HEK293T (cell line): ENCODE results near the gene TSC2.
A peak's percentile ranks its signal among the peaks of the same experiment; 100 is the strongest.
"Not testable (repeated sequence)": the region's sequence is repeated elsewhere in the genome, so short reads cannot be mapped to it uniquely, and the experiment has no call there.

ENCODE experiments used
- CTCF ChIA-PET: fragments of 350-600 bp; formaldehyde crosslinking; extraction: SDS; loops from one replicate; lab custom pipeline; 2021; ENCODE audit warnings: antibody characterized with exemption, inconsistent platforms; lab: Yijun Ruan, JAX
- POLR2A ChIA-PET: fragments of 350-600 bp; formaldehyde crosslinking; extraction: SDS; loops from one replicate; lab custom pipeline; 2020; ENCODE audit warnings: antibody characterized with exemption, inconsistent platforms; lab: Yijun Ruan, JAX
- DNase-seq: peaks from one replicate; pipeline ENCODE4 v3.0.0; 2012; ENCODE audit warnings: mixed read lengths; ENCODE audit errors: extremely low spot score
- FOXM1 ChIP-seq: fragments of 450-650 bp; IDR thresholded peaks from 2 replicates; pipeline ENCODE4 v1.6.1; 2017; ENCODE audit warnings: mild to moderate bottlenecking, borderline replicate concordance
- HDGF ChIP-seq: fragments of 450-650 bp; IDR thresholded peaks from 2 replicates; pipeline ENCODE4 v1.6.1; 2017; ENCODE audit warnings: antibody characterized with exemption, borderline replicate concordance
- L3MBTL2 ChIP-seq: fragments of 450-650 bp; conservative IDR thresholded peaks from 2 replicates; pipeline ENCODE4 v1.6.1; 2016; ENCODE audit warnings: mild to moderate bottlenecking
- TARDBP ChIP-seq: fragments of 450-650 bp; IDR thresholded peaks from 2 replicates; pipeline ENCODE4 v1.6.1; 2016

TSC2 gene

GRCh38 chr16:2122429-2122828 is 74.6 kb downstream of the TSC2 start:
- ChIA-PET POLR2A (interaction anchor here (1.0 to 2.7 kb wide), 2 partner anchors 33 kb away, joined by 3 to 10 read pairs; partner anchors contain the start of gene TRAF7), CTCF (interaction anchor here (2.1 kb wide), 1 partner anchor 18 kb away, joined by 17 read pairs; no protein-coding TSS in a partner anchor)
- TF ChIP-seq TARDBP (no peak), L3MBTL2 (no peak)
- no peak for DNase-seq

GRCh38 chr16:2122934-2123683 is 75.3 kb downstream of the TSC2 start:
- DNase-seq, CTCF ChIA-PET: not testable (repeated sequence)
- POLR2A ChIA-PET, result interaction anchor here (2.7 kb wide), 1 partner anchor 32 kb away, joined by 10 read pairs; the partner anchor contains the start of gene TRAF7

GRCh38 chr16:2123706-2124376 is 76.1 kb downstream of the TSC2 start:
- CTCF ChIA-PET, result not testable (repeated sequence)
- POLR2A ChIA-PET, result interaction anchor here (1.3 to 2.7 kb wide), 2 partner anchors 27 to 31 kb away, joined by 4 to 10 read pairs; partner anchors contain the start of gene TRAF7

GRCh38 chr16:2124377-2124693 is 76.5 kb downstream of the TSC2 start:
- CTCF ChIA-PET, DNase-seq: not testable (repeated sequence)
- POLR2A ChIA-PET, result interaction anchor here (1.3 to 2.7 kb wide), 2 partner anchors 27 to 31 kb away, joined by 4 to 10 read pairs; partner anchors contain the start of gene TRAF7

More at GRCh38 chr16:2123706-2124376, 76.1 kb downstream of the TSC2 start:
- DNase-seq, result not testable (repeated sequence)

GRCh38 chr16:2124694-2125444 is 77.1 kb downstream of the TSC2 start:
- peak; percentile 88; the same call in 1 of the 2 replicates for TF ChIP-seq HDGF
- TF ChIP-seq FOXM1, result peak; percentile 91
- CTCF ChIA-PET, DNase-seq: not testable (repeated sequence)
- POLR2A ChIA-PET, result interaction anchor here (1.3 to 2.7 kb wide), 2 partner anchors 26 to 30 kb away, joined by 4 to 10 read pairs; partner anchors contain the start of gene TRAF7

GRCh38 chr16:2125609-2126008 is 77.8 kb downstream of the TSC2 start:
- DNase-seq, POLR2A ChIA-PET, CTCF ChIA-PET: not testable (repeated sequence)

- DNase-seq, CTCF ChIA-PET: not testable (repeated sequence)
- POLR2A ChIA-PET, result interaction anchor here (0.8 to 1.2 kb wide), 2 partner anchors 28 to 29 kb away, joined by 3 to 4 read pairs; partner anchors contain the start of gene TRAF7
Measured at GRCh38 chr16:2126161-2126743, 78.5 kb downstream of the TSC2 start.

GRCh38 chr16:2126928-2127556 is 79.3 kb downstream of the TSC2 start:
- CTCF ChIA-PET, DNase-seq: not testable (repeated sequence)
- POLR2A ChIA-PET, result interaction anchor here (0.8 to 1.2 kb wide), 2 partner anchors 28 kb away, joined by 3 to 4 read pairs; partner anchors contain the start of gene TRAF7

- DNase-seq, CTCF ChIA-PET, POLR2A ChIA-PET: not testable (repeated sequence)
Measured at GRCh38 chr16:2127630-2128280, 80.0 kb downstream of the TSC2 start.

- CTCF ChIA-PET, DNase-seq, POLR2A ChIA-PET: not testable (repeated sequence)
Measured at GRCh38 chr16:2129251-2129650, 81.5 kb downstream of the TSC2 start.

GRCh38 chr16:2129890-2130447 is 82.2 kb downstream of the TSC2 start:
- CTCF ChIA-PET, DNase-seq: not testable (repeated sequence)

GRCh38 chr16:2133797-2134196 is 86.0 kb downstream of the TSC2 start:
- DNase-seq, CTCF ChIA-PET, POLR2A ChIA-PET: not testable (repeated sequence)

More at GRCh38 chr16:2129890-2130447, 82.2 kb downstream of the TSC2 start:
- POLR2A ChIA-PET, result not testable (repeated sequence)

- DNase-seq, CTCF ChIA-PET, POLR2A ChIA-PET: not testable (repeated sequence)
Measured at GRCh38 chr16:2135071-2135470, 87.3 kb downstream of the TSC2 start.
